ENCODE measurements around the gene CAMSAP1. TPM values are rescaled to one million over a fixed set of nuclear protein-coding genes. Genes with fewer than 3 reads are reported as not detected.

Gene CAMSAP1
- polyA plus RNA-seq, 2 donors: 14.0 to 18.4 TPM

- no peaks in the 10 kb centered on the region for H3K27me3 ChIP-seq (ENCODE audit: control insufficient read depth in 1 of 2, insufficient read depth in 2 of 2, low read length in 2 of 2)
- no peak overlapping the region for H3K27ac ChIP-seq (ENCODE audit: low read depth in 2 of 2, low read length in 1 of 2)
- H3K9me3 ChIP-seq (ENCODE audit: control insufficient read depth in 2 of 2, insufficient read depth in 1 of 2, low read depth in 1 of 2, low read length in 1 of 2): no peaks in the 10 kb centered on the region
- no peak overlapping the region for H3K4me3 ChIP-seq (ENCODE audit: low read depth in 1 of 2, low read length in 2 of 2)
- H3K4me1 ChIP-seq (ENCODE audit: control insufficient read depth in 2 of 2, insufficient read depth in 2 of 2, low read length in 1 of 2): no peaks in the 10 kb centered on the region
- H3K36me3 ChIP-seq (ENCODE audit: control insufficient read depth in 2 of 2, insufficient read depth in 2 of 2, low read length in 1 of 2): peaks cover 38 to 67% of the 10 kb centered on the region in 2 donors
- 92 to 93% methylated on average over 13 of the region's 13 CpGs for WGBS, 2 donors
These were observed 87.4 kb downstream of the CAMSAP1 start for GRCh38 chr9:135819905-135820304.

- Histone ChIP-seq H3K4me1 (ENCODE audit: control insufficient read depth in 2 of 2, insufficient read depth in 2 of 2, low read length in 1 of 2) (no peaks in the 10 kb centered on the region), H3K9me3 (ENCODE audit: control insufficient read depth in 2 of 2, insufficient read depth in 1 of 2, low read depth in 1 of 2, low read length in 1 of 2) (no peaks in the 10 kb centered on the region), H3K4me3 (ENCODE audit: low read depth in 1 of 2, low read length in 2 of 2) (no peak overlapping the region), H3K27ac (ENCODE audit: low read depth in 2 of 2, low read length in 1 of 2) (no peak overlapping the region), H3K27me3 (ENCODE audit: control insufficient read depth in 1 of 2, insufficient read depth in 2 of 2, low read length in 2 of 2) (no peaks in the 10 kb centered on the region), H3K36me3 (ENCODE audit: control insufficient read depth in 2 of 2, insufficient read depth in 2 of 2, low read length in 1 of 2) (peaks cover 38 to 75% of the 10 kb centered on the region in 2 donors)
- WGBS, 2 donors: 97% methylated on average over 43 of the region's 43 CpGs
These were observed 88.4 kb downstream of the CAMSAP1 start for GRCh38 chr9:135818718-135819475.

GRCh38 chr9:135817951-135818717, 89.2 kb downstream of the CAMSAP1 start:
- WGBS, 2 donors: 96% methylated on average over 66 of the region's 66 CpGs
- H3K36me3 ChIP-seq (ENCODE audit: control insufficient read depth in 2 of 2, insufficient read depth in 2 of 2, low read length in 1 of 2): peaks cover 38 to 76% of the 10 kb centered on the region in 2 donors

GRCh38 chr9:135816651-135816970, 90.7 kb downstream of the CAMSAP1 start:
- Histone ChIP-seq H3K9me3 (ENCODE audit: control insufficient read depth in 2 of 2, insufficient read depth in 1 of 2, low read depth in 1 of 2, low read length in 1 of 2) (no peaks in the 10 kb centered on the region), H3K4me3 (ENCODE audit: low read depth in 1 of 2, low read length in 2 of 2) (no peak overlapping the region), H3K27ac (ENCODE audit: low read depth in 2 of 2, low read length in 1 of 2) (no peak overlapping the region), H3K36me3 (ENCODE audit: control insufficient read depth in 2 of 2, insufficient read depth in 2 of 2, low read length in 1 of 2) (peaks cover 35 to 62% of the 10 kb centered on the region in 2 donors), H3K27me3 (ENCODE audit: control insufficient read depth in 1 of 2, insufficient read depth in 2 of 2, low read length in 2 of 2) (no peaks in the 10 kb centered on the region), H3K4me1 (ENCODE audit: control insufficient read depth in 2 of 2, insufficient read depth in 2 of 2, low read length in 1 of 2) (no peaks in the 10 kb centered on the region)
- 92 to 94% methylated on average over 12 of the region's 12 CpGs for whole genome bisulfite sequencing, 2 donors

More at GRCh38 chr9:135817951-135818717, 89.2 kb downstream of the CAMSAP1 start:
- no peaks in the 10 kb centered on the region for H3K27me3 ChIP-seq (ENCODE audit: control insufficient read depth in 1 of 2, insufficient read depth in 2 of 2, low read length in 2 of 2)
- H3K4me3 ChIP-seq (ENCODE audit: low read depth in 1 of 2, low read length in 2 of 2): no peak overlapping the region
- H3K9me3 ChIP-seq (ENCODE audit: control insufficient read depth in 2 of 2, insufficient read depth in 1 of 2, low read depth in 1 of 2, low read length in 1 of 2): no peaks in the 10 kb centered on the region
- H3K27ac ChIP-seq (ENCODE audit: low read depth in 2 of 2, low read length in 1 of 2): no peak overlapping the region
- H3K4me1 ChIP-seq (ENCODE audit: control insufficient read depth in 2 of 2, insufficient read depth in 2 of 2, low read length in 1 of 2): no peaks in the 10 kb centered on the region

GRCh38 chr9:135815830-135816650, 91.3 kb downstream of the CAMSAP1 start:
- no peaks in the 10 kb centered on the region for H3K4me1 ChIP-seq (ENCODE audit: control insufficient read depth in 2 of 2, insufficient read depth in 2 of 2, low read length in 1 of 2)
- no peaks in the 10 kb centered on the region for H3K9me3 ChIP-seq (ENCODE audit: control insufficient read depth in 2 of 2, insufficient read depth in 1 of 2, low read depth in 1 of 2, low read length in 1 of 2)
- H3K27me3 ChIP-seq (ENCODE audit: control insufficient read depth in 1 of 2, insufficient read depth in 2 of 2, low read length in 2 of 2): no peaks in the 10 kb centered on the region
- no peak overlapping the region for H3K27ac ChIP-seq (ENCODE audit: low read depth in 2 of 2, low read length in 1 of 2)
- peaks cover 37 to 59% of the 10 kb centered on the region in 2 donors for H3K36me3 ChIP-seq (ENCODE audit: control insufficient read depth in 2 of 2, insufficient read depth in 2 of 2, low read length in 1 of 2)
- WGBS, 2 donors: 88 to 90% methylated on average over 28 of the region's 28 CpGs
- no peak overlapping the region for H3K4me3 ChIP-seq (ENCODE audit: low read depth in 1 of 2, low read length in 2 of 2)

- Histone ChIP-seq H3K27me3 (ENCODE audit: control insufficient read depth in 1 of 2, insufficient read depth in 2 of 2, low read length in 2 of 2) (no peaks in the 10 kb centered on the region), H3K4me1 (ENCODE audit: control insufficient read depth in 2 of 2, insufficient read depth in 2 of 2, low read length in 1 of 2) (no peaks in the 10 kb centered on the region), H3K27ac (ENCODE audit: low read depth in 2 of 2, low read length in 1 of 2) (no peak overlapping the region), H3K4me3 (ENCODE audit: low read depth in 1 of 2, low read length in 2 of 2) (no peak overlapping the region), H3K9me3 (ENCODE audit: control insufficient read depth in 2 of 2, insufficient read depth in 1 of 2, low read depth in 1 of 2, low read length in 1 of 2) (no peaks in the 10 kb centered on the region), H3K36me3 (ENCODE audit: control insufficient read depth in 2 of 2, insufficient read depth in 2 of 2, low read length in 1 of 2) (peaks cover 35 to 58% of the 10 kb centered on the region in 2 donors)
- WGBS, 2 donors: 93 to 95% methylated on average over 4 of the region's 4 CpGs
These were observed 91.9 kb downstream of the CAMSAP1 start for GRCh38 chr9:135815413-135815812.

- no peak overlapping the region for H3K4me3 ChIP-seq (ENCODE audit: low read depth in 1 of 2, low read length in 2 of 2)
- H3K27ac ChIP-seq (ENCODE audit: low read depth in 2 of 2, low read length in 1 of 2): no peak overlapping the region
- 93 to 95% methylated on average over 12 of the region's 12 CpGs for WGBS, 2 donors
- H3K27me3 ChIP-seq (ENCODE audit: control insufficient read depth in 1 of 2, insufficient read depth in 2 of 2, low read length in 2 of 2): no peaks in the 10 kb centered on the region
- no peaks in the 10 kb centered on the region for H3K9me3 ChIP-seq (ENCODE audit: control insufficient read depth in 2 of 2, insufficient read depth in 1 of 2, low read depth in 1 of 2, low read length in 1 of 2)
- H3K4me1 ChIP-seq (ENCODE audit: control insufficient read depth in 2 of 2, insufficient read depth in 2 of 2, low read length in 1 of 2): no peaks in the 10 kb centered on the region
- H3K36me3 ChIP-seq (ENCODE audit: control insufficient read depth in 2 of 2, insufficient read depth in 2 of 2, low read length in 1 of 2): peaks cover 33 to 61% of the 10 kb centered on the region in 2 donors
These were observed 92.8 kb downstream of the CAMSAP1 start for GRCh38 chr9:135814421-135815095.

GRCh38 chr9:135813671-135814290, 93.6 kb downstream of the CAMSAP1 start:
- Histone ChIP-seq H3K27me3 (ENCODE audit: control insufficient read depth in 1 of 2, insufficient read depth in 2 of 2, low read length in 2 of 2) (no peaks in the 10 kb centered on the region), H3K9me3 (ENCODE audit: control insufficient read depth in 2 of 2, insufficient read depth in 1 of 2, low read depth in 1 of 2, low read length in 1 of 2) (no peaks in the 10 kb centered on the region), H3K27ac (ENCODE audit: low read depth in 2 of 2, low read length in 1 of 2) (no peak overlapping the region), H3K36me3 (ENCODE audit: control insufficient read depth in 2 of 2, insufficient read depth in 2 of 2, low read length in 1 of 2) (peaks cover 33 to 58% of the 10 kb centered on the region in 2 donors), H3K4me3 (ENCODE audit: low read depth in 1 of 2, low read length in 2 of 2) (no peak overlapping the region), H3K4me1 (ENCODE audit: control insufficient read depth in 2 of 2, insufficient read depth in 2 of 2, low read length in 1 of 2) (no peaks in the 10 kb centered on the region)
- WGBS, 2 donors: 90 to 91% methylated on average over 14 of the region's 14 CpGs

GRCh38 chr9:135812961-135813360, 94.4 kb downstream of the CAMSAP1 start:
- H3K36me3 ChIP-seq (ENCODE audit: control insufficient read depth in 2 of 2, insufficient read depth in 2 of 2, low read length in 1 of 2): peaks cover 33 to 50% of the 10 kb centered on the region in 2 donors
- H3K27ac ChIP-seq (ENCODE audit: low read depth in 2 of 2, low read length in 1 of 2): no peak overlapping the region
- no peak overlapping the region for H3K4me3 ChIP-seq (ENCODE audit: low read depth in 1 of 2, low read length in 2 of 2)
- 96 to 97% methylated on average over 13 of the region's 13 CpGs for WGBS, 2 donors
- H3K9me3 ChIP-seq (ENCODE audit: control insufficient read depth in 2 of 2, insufficient read depth in 1 of 2, low read depth in 1 of 2, low read length in 1 of 2): no peaks in the 10 kb centered on the region
- no peaks in the 10 kb centered on the region for H3K4me1 ChIP-seq (ENCODE audit: control insufficient read depth in 2 of 2, insufficient read depth in 2 of 2, low read length in 1 of 2)
- no peaks in the 10 kb centered on the region for H3K27me3 ChIP-seq (ENCODE audit: control insufficient read depth in 1 of 2, insufficient read depth in 2 of 2, low read length in 2 of 2)
